IPS DF 4.7 (cell line): ENCODE results near the gene ZNRF1.
A peak's percentile ranks its signal among the peaks of the same experiment; 100 is the strongest.

ENCODE experiments used
- DNase-seq: peaks from one replicate; pipeline ENCODE4 v3.0.0-alpha.2; 2013; ENCODE audit warnings: low spot score; ENCODE audit errors: extremely low read depth

ZNRF1 gene

GRCh38 chr16:75138636-75139035 lies 139.8 kb downstream of the ZNRF1 start:
- DNase-seq, result no peak

- no peak for DNase-seq
Observed at GRCh38 chr16:75139498-75139897, 140.7 kb downstream of the ZNRF1 start.

- DNase-seq, result no peak
Observed at GRCh38 chr16:75143941-75144340, 145.1 kb downstream of the ZNRF1 start.

- DNase-seq, result no peak
Observed at GRCh38 chr16:75147968-75148310, 149.1 kb downstream of the ZNRF1 start.

- peak; percentile 66 for DNase-seq
Observed at GRCh38 chr16:75148311-75149195, 149.7 kb downstream of the ZNRF1 start, which contains the start of gene ZFP1. Gene ZFP1 (plus strand): TSS chr16:75148524. CDS start chr16:75152952, 4,428 bp downstream.

- no peak for DNase-seq
Observed at GRCh38 chr16:75151798-75152197, 153.0 kb downstream of the ZNRF1 start.

GRCh38 chr16:75152635-75153034 lies 153.8 kb downstream of the ZNRF1 start:
- no peak for DNase-seq

- no peak for DNase-seq
Observed at GRCh38 chr16:75160386-75160785, 161.6 kb downstream of the ZNRF1 start.
